GM12873 (cell line): ENCODE measurements around the gene SLC8A1.

Experiments used
- TF ChIP-seq, protein P1 (sequence below): IDR thresholded peaks from 2 replicates; pipeline ENCODE4 v1.5.1; 2012; ENCODE audit warnings: low read depth, mild to moderate bottlenecking, moderate library complexity, low read length, control low read depth; ENCODE audit not compliant: insufficient read depth; ENCODE audit errors: missing control alignments

SLC8A1 gene

GRCh38 chr2:40087434-40087833, 364.5 kb downstream of the SLC8A1 start:
- TF ChIP-seq, protein P1, sequence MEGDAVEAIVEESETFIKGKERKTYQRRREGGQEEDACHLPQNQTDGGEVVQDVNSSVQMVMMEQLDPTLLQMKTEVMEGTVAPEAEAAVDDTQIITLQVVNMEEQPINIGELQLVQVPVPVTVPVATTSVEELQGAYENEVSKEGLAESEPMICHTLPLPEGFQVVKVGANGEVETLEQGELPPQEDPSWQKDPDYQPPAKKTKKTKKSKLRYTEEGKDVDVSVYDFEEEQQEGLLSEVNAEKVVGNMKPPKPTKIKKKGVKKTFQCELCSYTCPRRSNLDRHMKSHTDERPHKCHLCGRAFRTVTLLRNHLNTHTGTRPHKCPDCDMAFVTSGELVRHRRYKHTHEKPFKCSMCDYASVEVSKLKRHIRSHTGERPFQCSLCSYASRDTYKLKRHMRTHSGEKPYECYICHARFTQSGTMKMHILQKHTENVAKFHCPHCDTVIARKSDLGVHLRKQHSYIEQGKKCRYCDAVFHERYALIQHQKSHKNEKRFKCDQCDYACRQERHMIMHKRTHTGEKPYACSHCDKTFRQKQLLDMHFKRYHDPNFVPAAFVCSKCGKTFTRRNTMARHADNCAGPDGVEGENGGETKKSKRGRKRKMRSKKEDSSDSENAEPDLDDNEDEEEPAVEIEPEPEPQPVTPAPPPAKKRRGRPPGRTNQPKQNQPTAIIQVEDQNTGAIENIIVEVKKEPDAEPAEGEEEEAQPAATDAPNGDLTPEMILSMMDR = no peak

DNA sequence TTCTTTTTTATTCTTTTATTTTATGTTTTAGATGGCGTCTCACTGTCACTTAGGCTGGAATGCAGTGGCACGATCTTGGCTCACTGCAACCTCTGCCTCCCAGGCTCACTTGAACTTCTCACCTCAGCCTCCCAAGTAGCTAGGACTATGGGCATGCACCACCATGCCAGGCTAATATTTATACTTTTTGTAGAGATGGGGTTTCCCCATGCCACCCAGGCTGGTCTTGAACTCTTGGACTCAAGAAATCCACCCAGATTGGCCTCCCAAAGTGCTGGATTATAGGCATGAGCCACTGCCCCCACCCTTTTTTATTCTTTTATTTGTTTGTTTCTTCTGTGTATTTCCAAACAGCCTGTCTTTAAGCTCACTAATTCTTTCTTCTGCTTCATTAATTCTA, 366.1 kb downstream of the SLC8A1 start:
- TF ChIP-seq, protein P1 = no peak

DNA sequence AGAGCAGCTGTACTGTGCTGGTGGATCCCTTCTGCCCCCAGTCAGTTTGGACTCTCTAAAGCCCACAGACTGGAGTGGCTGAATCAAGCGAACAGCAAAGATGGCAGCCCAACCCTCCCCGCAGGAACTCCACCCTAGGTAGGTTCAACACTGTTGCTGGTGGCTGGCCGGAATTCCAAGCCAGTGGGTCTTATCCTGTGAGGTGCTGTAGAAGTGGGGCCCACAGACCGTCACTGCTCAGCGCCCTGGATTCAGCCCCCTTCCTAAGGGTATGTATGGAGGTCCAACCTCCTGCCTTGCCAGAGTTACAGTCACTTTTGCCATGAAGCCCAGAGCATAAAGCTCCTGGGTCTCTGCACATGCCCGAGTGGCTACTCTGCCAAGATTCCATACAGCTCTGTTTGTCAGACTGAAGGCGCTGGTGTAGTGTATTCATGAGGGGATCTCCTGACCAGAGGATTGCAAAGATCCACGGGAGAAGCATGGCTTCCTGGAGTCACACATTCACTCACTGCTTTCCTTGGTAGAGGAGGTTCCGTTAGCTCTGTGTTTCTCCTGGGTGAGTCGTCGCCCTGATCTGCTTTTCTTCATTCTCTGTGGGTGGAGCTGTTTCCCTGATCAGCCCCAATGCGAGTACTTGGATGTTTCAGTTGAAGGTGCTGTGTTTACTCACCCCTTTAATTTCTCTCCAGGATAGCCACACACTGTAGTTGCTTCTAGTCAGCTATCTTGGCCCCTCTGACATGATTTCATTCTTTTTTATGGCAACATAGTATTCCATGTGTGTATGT, 379.3 kb downstream of the SLC8A1 start:
- TF ChIP-seq, protein P1 = no peak

DNA sequence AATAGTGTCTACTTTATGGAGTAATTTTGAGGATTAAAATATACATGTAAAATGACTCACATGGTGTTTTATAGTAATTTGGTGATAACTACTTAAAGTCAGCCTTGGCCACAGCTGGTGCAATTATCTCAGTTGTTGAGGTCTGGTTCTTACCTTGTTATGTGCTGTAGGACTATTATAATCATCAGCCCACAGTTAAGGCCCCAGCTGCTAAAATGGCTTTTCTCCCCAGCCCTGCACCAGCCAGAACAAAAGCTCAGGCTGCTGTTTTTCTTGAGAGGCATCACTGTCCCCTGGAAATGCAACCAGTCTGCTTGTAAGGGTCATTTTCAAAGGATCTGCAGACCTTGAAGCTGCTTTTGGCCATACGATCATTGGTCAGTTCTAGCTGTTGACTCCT, 389.5 kb downstream of the SLC8A1 start:
- TF ChIP-seq, protein P1 = no peak

DNA sequence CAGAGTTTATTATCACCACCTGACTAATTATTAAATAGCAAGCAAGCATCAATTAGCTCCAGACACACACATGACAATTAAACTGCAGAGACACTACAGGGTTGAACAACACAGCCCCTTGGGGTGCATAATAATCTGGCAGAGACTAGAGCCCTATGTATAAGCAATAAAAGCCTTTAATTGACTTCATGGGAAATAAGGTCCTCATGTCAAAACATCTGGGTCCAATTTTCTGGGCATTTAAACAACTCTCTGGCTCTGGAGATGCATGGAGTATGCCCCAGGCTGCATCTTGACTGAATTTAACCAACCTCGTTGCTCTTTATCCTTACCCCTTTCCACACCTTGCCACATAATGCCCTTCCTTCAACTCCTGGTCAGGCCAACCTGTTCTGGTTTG, 402.1 kb downstream of the SLC8A1 start:
- TF ChIP-seq, protein P1 = no peak

GRCh38 chr2:40048506-40048905, 403.4 kb downstream of the SLC8A1 start:
- TF ChIP-seq, protein P1 = no peak

GRCh38 chr2:40047406-40047805, 404.5 kb downstream of the SLC8A1 start:
- TF ChIP-seq, protein P1 = no peak
